WTC11 (cell line): ENCODE results near the gene ORMDL2.

ENCODE experiments used
- CREB1 ChIP-seq: sonication (generic); formaldehyde crosslinking; IDR thresholded peaks from 2 replicates; pipeline ENCODE4 v1.8.0; 2023; ENCODE audit warnings: mild to moderate bottlenecking, missing genetic modification reagents
- CTCF ChIP-seq: fragments of 200-600 bp; IDR thresholded peaks from 2 replicates; pipeline ENCODE4 v1.8.0; 2022; ENCODE audit warnings: antibody characterized with exemption
- ELF4 ChIP-seq: sonication (generic); formaldehyde crosslinking; IDR thresholded peaks from 2 replicates; pipeline ENCODE4 v1.8.1; 2022; ENCODE audit warnings: low read depth, mild to moderate bottlenecking, moderate library complexity, missing genetic modification reagents
- HMGXB4 ChIP-seq: sonication (generic); formaldehyde crosslinking; IDR thresholded peaks from 2 replicates; pipeline ENCODE4 v1.8.1; 2023; ENCODE audit warnings: mild to moderate bottlenecking, moderate library complexity, missing genetic modification reagents
- NFE2L1 ChIP-seq: sonication (generic); formaldehyde crosslinking; IDR thresholded peaks from 2 replicates; pipeline ENCODE4 v1.8.1; 2023; ENCODE audit warnings: missing genetic modification reagents

- TF ChIP-seq ELF4 = no peak
- no peak for TF ChIP-seq CREB1 (CRISPR knock-in tag)
- no peak for TF ChIP-seq NFE2L1 (CRISPR knock-in tag)
- TF ChIP-seq CTCF = no peak
- TF ChIP-seq HMGXB4 (CRISPR knock-in tag) = no peak
These were observed 27.5 kb downstream of the ORMDL2 start for GRCh38 chr12:55845361-55845760.
